H54 (cell line): ENCODE data around the gene BAHCC1.

Experiments used
- DNase-seq: peaks from one replicate; pipeline ENCODE4 v3.0.0; 2011; ENCODE audit warnings: low spot score, mixed read lengths; ENCODE audit not compliant: insufficient read length
- FAIRE-seq: peaks from 3 replicates; lab custom pipeline; 2011; peaks lifted over from hg19 to GRCh38; lab: Jason Lieb, UNC
- POLR2A ChIP-seq: IDR thresholded peaks from 2 replicates; pipeline ENCODE4 v1.6.1; 2011; ENCODE audit warnings: low read depth, mild to moderate bottlenecking, low read length

BAHCC1 gene

DNA sequence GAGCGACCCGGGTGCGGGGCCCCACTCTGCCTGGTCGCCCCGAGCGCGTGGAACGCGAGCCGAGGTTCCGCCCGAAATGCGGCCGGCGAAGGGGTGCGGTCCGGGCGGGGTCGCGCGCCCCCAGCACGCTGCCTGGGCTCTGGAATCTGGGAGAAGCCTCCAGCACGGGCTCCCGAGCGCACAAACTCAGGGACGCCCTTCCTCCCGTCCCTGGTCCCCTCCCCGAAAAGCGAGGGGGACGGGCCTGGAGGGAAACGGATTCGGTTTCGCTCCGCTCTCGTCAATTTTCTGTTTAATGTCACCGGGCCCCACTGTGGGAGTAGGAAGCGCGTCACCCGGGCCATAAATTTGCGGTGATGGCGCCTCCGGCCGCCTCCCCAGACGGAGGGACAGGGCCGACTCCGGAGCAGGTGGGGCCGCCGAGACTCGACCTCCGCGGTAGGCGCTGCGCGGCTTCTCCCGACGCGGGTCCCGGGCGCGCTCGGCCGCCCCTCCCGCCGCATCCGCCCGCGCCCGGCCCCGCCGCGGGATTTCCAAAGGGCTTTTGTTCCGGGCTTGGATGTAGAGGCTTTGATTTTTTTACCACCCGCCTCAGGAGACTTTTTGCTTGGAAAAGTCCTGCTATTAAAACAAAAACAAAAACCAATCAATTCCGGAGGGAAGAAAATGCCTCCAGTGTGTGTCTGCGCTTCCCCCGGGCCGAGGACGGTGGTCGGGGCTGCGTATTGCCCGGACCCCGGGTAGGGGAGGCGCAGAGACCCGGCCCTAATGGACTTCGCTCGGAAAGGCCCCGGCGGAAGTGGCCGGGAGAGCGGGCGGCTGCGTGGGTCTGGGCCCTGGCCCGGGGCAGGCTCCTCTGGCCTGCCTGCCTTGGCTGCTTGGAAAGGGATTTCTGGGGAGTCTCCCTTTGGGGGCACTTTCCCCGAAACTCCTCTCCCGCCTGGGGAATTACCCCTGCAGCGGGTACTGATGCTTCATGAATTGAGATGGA lies 7.9 kb upstream of the BAHCC1 start:
- FAIRE-seq, result no peak
- DNase-seq, result no peak
- TF ChIP-seq POLR2A, result peak; percentile 9

DNA sequence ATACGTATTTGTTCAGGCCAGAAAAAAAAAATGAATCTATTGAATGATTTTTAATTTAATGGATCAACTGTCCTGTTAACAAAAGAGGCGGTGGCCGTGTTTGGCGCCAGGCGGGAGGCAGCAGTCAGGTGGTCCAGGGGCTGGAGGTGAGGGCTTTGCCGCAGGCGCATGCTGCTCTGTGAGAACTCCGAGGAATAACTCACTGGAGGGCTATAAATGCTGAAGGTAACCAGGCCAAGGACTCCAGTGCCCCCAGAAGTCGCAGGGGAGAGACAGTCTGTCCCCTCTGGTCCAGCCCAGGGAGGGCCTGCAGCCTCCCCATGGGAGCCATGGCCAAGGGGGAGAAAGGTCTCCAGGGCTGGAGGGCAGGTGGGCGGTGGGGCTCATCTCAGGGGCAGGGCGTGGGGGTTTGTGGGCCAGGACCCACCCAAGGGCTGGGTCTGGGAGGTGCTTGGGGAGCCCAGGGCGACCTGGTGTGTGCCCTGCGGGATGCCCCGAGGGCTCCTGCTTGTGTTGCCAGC lies 7.1 kb upstream of the BAHCC1 start:
- DNase-seq, result no peak
- no peak for FAIRE-seq
- TF ChIP-seq POLR2A, result no peak

DNA sequence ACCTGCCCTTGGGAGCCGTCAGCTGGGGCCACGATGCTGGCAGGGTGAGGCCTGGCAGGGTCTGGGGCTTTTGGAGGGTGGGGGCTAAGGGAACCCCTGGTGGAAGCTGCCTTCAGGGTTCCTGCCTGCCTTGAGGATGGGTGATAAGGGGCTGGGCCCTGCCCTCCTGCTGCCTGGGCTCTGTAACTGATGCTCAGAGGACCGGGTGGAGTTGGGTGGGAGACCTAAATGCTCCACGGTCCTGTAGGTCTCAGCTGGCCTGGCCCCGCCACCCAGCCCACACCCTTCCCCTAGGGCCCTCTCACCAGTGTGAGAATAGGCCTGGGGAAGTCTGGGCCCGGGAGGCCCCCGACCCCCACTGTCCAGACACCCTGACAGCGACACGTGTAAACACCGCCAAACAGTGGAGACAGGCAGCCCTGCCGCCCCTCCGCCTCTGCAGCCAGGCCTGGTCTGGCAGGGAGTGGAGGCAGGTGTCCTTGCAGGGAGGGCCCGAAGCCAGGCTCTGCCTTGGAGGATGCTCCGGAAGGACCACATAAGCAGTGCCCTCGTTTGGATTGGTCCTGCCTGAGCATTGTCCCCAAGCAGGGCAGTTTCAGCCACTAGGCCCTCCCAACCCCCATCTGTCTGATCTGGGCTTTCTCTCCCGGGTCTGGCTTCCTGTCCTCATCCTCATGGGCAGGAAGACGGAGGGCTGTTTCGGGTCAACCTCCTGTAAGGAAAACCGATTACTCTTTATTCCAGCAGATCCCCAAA lies 6.5 kb upstream of the BAHCC1 start:
- no peak for DNase-seq
- no peak for FAIRE-seq
- TF ChIP-seq POLR2A, result no peak

DNA sequence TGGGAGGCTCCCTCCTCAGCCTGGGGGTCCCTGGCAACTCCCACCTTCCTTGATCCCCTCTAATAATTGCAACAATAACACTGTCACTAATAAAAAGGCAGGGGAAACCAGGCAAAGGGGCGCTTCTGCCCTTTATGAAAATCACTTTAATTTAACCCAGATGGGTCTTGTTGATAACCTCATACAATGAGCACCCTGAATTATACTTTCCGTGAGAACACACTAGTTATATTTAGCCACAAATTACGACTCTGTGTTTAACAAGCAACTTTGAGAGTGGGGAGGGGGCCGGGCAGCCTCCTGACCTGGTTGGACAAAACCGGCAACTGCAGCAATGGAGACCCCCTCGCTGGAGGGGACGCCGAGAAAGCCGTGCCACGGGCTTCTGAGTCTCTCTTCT lies 5.7 kb upstream of the BAHCC1 start:
- no peak for TF ChIP-seq POLR2A
- FAIRE-seq (no peak), DNase-seq (no peak)

DNA sequence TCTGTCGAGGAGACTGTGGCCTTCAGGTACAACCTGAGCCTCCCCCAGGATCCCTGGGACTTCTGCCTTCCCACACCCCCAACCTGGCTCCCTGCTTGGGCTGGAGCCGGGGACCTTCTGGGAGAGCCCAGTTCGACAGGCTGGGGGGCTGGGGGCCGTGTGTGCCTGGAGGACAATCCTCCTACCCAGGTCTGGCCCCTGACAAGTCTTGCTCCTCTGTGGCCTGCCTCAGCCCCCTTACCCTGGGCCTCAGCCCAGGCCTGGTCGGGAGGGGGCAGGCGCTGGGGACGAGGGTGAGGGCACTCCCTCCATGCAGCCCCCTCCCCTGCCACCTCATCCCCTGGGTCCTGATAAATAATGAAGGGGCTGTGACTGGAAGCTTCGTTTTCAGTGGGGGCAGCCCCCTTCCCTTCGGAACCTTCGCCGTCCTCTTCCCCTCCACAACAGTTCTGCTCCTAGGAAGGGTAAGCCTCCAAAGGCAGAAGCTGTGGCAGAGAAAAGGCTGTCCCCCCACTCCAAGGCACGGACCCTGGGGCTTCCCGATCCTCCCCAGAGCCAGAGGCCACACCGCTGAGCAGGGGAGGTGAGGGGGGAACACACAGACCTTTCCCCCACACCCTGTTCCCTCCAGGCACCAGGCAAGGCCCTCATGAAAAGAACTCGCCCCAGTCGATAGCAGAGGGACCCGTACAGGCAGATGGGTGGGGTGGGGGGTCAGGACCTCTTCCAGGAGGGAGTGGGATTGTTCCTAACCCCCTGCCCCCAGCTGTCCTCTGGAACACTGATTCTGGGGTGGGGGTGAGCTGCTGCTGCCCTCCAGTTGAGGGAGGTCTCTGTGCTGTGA lies 5.0 kb upstream of the BAHCC1 start:
- no peak for TF ChIP-seq POLR2A
- DNase-seq (no peak), FAIRE-seq (no peak)

DNA sequence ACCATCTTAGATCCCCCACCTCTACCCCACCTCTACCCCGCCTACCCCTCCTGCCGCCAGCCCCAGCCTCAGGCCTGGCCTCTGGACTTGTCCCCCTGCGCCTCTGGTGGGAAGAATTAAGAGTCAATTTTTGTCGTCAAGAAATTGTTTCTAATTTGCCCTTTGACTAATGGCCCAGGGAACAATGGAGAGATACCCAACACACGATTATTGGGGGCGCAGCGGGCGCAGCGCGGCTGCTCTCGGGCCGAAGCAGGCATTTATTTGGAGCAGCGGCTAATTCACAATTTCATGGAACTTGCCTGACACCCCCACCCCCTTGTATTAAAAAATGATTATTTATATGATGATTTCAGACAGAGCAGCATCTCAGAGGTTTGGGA lies 4.4 kb upstream of the BAHCC1 start:
- TF ChIP-seq POLR2A, result no peak
- FAIRE-seq, result no peak
- no peak for DNase-seq

DNA sequence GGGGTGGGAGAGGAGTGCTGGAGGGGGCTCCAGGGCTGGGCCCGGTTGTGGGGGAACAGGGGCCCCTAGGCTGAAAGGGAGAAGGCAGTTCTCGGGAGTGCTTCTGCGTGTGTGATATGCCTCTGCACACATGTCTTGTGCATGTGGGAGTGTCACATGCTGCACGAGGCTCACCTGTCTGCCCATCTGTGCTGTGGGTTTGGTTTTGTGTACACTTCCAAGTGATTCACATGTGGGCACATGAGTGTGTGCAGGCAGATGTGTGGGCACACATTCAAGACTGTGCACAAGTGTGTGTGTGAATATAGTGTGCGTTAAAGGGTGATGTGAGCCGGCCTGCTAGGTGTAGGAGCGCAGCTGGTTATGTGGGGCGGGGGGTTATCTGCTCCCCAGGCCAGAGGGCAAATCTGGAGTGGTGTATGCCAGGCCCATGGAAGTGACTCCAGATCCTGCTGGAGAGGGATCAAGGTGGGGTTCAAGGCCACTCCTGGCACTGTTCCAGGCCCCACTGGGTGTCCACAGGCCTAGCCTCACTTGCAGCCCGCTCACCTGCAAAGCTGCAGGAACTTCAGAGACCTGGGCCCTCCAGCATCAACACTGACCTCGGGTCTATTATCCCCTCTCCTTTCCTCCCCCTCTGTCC lies 3.8 kb upstream of the BAHCC1 start:
- TF ChIP-seq POLR2A, result no peak

DNA sequence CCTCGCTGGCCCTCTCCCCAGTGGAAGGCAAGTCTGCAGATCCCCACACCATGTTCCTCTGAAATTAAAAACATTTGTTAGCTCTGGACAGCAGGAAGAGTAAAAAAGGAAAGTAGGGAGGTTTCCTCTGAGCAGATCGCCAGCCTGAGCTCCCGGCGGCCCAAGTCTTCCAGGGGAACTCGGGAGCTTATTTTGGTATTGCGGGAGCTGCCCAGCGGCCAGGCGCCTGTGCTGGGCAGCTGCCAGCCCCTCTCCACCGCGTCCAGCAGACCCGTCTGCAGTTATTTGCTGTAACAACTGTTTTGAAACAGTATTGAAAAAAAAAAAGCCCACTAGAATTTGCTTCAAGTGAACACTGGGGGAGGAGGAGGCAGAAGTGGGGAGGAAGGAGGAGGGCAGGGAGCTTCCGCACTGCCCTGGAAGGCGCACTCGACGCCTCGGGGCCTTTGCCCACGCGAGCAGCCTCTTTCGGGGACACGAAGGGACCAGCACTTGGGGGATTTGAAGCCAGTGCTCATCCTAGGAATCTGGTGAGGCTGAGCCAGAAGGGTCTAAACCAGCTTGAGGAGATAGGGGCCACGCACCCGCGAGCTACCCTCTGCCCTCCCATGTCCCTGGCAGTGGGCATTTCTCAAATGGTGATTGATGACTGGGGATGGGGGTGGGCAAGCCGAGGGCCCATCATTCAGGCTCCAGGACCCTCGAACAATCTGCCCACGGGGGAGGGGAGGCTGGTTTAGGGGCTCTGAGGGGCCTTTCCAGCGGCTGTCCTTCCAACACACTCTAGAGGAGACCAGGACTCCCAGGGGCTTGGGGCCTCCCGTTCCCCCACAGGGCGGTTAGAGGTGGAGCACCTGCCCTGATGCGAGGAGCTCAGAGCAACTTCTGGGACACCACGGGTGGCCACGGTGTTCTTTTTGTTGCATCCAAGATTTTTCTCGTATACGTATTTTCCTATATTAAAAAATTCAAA lies 3.0 kb upstream of the BAHCC1 start:
- FAIRE-seq (no peak), DNase-seq (no peak)
- no peak for TF ChIP-seq POLR2A

More for the DNA sequence above, 3.8 kb upstream of the BAHCC1 start:
- FAIRE-seq, result no peak
- no peak for DNase-seq

DNA sequence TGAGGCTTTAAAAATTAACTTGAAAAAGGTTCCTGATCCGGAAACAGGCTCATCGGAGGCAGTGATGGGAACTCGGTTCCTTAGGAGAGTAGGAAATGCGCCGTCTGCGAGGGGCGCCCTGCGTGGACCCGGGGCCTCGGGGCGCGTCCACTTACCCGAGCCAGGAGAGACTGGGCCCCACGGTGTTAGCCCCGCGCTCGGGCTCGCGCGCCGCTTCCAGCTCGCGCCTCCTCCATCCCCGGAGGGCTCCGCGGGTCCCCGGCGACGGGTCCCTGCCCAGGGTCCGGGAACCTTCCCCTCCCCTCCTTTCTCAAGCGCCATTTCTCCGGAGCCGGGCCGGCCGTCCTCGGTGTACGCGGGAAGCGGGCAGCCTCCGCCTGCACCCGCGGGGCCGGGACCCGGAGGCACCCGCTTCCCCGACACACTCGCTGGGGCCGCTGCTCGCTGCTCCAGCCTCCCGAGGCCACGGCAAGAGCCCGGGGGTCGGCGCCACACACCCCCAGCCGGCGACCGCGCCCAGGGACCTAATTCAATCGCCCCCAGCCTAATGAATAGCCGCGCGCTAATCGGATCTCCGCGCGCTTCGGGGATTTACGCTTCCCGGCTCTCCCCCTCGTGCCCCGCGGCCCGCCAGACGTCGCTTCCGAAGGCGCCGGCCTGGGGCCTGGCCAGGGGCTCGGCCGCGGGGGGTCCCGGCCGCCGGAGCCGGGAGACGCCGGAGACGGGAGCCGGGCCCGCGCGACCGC lies 2.2 kb upstream of the BAHCC1 start:
- no peak for DNase-seq
- FAIRE-seq, result no peak

DNA sequence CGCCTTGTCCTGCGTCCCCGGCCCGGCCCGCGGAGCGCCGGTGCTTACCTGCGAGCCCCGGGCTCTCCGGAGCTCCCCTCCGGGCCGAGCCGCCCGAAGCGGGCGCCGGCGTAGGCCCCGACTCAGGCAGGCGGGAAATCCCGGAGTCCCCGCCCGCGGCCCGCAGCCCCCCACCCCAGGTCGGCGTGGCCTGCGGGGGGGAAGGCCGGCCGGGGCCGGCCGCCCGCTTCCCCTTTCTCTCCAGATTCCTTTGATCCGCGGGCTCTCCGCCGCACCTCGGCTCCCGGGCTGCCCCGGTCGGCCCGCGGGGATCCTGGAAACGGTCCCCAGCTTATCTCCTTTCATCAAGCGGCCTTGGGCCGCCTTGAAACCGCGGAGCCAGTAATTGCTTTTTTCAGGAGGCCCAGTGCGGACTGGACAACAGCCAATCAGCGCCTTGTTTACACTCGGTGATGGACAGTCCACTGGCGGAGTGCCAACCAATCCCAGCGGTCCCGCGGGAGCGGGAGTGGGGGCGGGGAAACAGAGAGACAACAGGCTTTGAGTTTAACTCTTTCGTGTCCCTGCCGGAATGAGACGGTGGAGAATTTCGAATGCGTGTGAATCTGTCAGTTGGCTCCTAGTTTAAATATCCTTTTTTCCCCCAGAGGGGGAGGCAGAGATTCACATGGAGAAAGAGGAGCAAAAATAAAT lies 1.4 kb upstream of the BAHCC1 start:
- peak; percentile 70 for FAIRE-seq
- peak; percentile 40 for TF ChIP-seq POLR2A
- DNase-seq, result peak; percentile 99

More for the DNA sequence above, 2.2 kb upstream of the BAHCC1 start:
- no peak for TF ChIP-seq POLR2A

DNA sequence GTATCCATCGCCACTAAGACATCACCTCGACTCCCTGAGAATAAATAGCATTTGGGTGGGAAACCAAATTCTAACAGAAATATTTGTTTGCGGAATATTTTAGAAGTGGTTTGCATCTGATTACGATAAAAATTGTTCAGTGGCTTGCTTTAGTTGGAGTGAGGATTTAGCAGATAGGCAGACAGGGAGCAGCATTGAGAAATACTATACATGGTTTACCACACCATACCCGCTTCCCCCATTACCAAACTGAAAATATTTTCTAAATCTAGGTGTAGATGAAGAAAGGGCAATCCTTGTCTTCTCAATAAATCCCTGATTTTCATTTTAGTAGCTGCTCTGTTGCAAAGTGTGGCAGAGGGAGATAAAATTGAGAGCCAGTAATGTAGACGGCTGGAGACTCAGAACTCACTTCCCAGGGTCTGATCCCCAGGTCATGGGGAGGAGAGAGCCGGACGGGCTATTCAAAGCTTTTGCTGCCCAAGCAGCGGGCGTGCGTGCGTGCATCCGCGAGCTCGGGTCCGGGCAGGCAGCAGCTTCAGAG lies 808 bp upstream of the BAHCC1 start:
- FAIRE-seq, result no peak
- DNase-seq, result no peak
- no peak for TF ChIP-seq POLR2A
